ENCODE results near the gene ZCCHC24. TPM values are rescaled to one million over a fixed set of nuclear protein-coding genes. Genes with fewer than 3 reads are reported as not detected.

ZCCHC24 gene
- total and polyA plus RNA-seq, 8 donors, result 9.7 to 60.3 (median 34.3) TPM

DNA sequence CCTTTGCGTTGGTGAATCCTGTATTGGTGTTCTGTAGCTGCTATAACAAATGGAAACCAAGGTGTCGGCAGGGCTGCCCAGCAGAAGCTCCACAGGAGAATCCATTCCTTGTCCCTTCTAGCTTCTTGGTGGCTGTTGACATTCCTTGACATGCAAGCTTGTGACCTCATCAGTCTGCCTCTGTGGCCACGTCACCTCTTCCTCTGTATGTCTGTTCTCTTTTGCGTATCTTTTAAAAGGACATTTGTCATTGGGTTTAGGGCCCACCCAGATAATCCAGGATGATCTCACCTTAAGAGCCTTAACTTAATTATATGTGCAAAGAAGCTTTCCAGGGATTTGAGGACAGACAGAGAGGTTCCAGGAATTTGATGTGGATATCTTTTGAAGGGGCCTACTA lies 15.3 kb upstream of the ZCCHC24 start:
- DNase-seq, result no peak
- Histone ChIP-seq H3K27ac (no peak overlapping the region), H3K4me1 (no peaks in the 10 kb centered on the region), H3K4me3 (no peak overlapping the region), H3K36me3 (no peaks in the 10 kb centered on the region), H3K27me3 (no peaks in the 10 kb centered on the region), H3K9me3 (no peaks in the 10 kb centered on the region)
- intact Hi-C loops (cut with DNase I; ENCODE audit: low total_unique reads), result no loop called here
- TF ChIP-seq POLR2A (IDR thresholded peaks at IDR 0.05), result no peak
- TF ChIP-seq, protein P1, sequence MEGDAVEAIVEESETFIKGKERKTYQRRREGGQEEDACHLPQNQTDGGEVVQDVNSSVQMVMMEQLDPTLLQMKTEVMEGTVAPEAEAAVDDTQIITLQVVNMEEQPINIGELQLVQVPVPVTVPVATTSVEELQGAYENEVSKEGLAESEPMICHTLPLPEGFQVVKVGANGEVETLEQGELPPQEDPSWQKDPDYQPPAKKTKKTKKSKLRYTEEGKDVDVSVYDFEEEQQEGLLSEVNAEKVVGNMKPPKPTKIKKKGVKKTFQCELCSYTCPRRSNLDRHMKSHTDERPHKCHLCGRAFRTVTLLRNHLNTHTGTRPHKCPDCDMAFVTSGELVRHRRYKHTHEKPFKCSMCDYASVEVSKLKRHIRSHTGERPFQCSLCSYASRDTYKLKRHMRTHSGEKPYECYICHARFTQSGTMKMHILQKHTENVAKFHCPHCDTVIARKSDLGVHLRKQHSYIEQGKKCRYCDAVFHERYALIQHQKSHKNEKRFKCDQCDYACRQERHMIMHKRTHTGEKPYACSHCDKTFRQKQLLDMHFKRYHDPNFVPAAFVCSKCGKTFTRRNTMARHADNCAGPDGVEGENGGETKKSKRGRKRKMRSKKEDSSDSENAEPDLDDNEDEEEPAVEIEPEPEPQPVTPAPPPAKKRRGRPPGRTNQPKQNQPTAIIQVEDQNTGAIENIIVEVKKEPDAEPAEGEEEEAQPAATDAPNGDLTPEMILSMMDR (IDR thresholded peaks at IDR 0.05), result no peak
- TF ChIP-seq EP300 (IDR thresholded peaks at IDR 0.05), result no peak
- TF ChIP-seq POLR2AphosphoS5 (IDR thresholded peaks at IDR 0.05), result no peak
- WGBS, 5 donors, result 94 to 98% (median 98%) methylated on average over 4 of the region's 4 CpGs

DNA sequence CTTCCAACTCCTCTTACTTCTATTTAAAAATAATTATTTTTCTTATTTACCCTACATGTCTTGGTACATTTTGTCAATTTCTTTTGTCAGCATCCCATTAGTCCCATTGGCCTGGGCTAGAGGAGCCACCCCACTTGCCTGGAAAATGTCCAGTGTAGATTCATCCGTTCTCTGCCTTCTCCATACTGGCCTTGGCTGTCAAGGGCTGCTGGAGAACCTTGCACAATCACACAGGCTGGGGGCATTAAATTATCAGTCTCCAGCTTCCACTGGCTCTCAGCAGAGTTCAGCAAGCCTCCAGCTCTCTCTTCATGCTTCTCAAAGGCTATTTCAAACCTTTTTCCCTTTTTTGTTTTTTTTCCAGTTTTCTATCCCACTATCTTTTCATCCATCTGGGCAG lies 13.8 kb upstream of the ZCCHC24 start:
- Histone ChIP-seq H3K36me3 (no peaks in the 10 kb centered on the region), H3K27me3 (no peaks in the 10 kb centered on the region), H3K4me3 (no peak overlapping the region), H3K4me1 (peaks cover 0 to 7% (median 0%) of the 10 kb centered on the region in 4 donors), H3K27ac (no peak overlapping the region), H3K9me3 (no peaks in the 10 kb centered on the region)
- WGBS, 5 donors, result 58 to 77% (median 71%) methylated on average over 1 of the region's 1 CpG
- DNase-seq, result no peak
- intact Hi-C loops (cut with DNase I; ENCODE audit: low total_unique reads), result loop anchor here (5.0 kb wide), 1 partner anchor 67 kb away; no protein-coding TSS in a partner anchor
- TF ChIP-seq POLR2A (IDR thresholded peaks at IDR 0.05) (no peak), EP300 (IDR thresholded peaks at IDR 0.05) (no peak), POLR2AphosphoS5 (IDR thresholded peaks at IDR 0.05) (no peak)
- TF ChIP-seq, protein P1 (IDR thresholded peaks at IDR 0.05), result no peak

- Histone ChIP-seq H3K27me3 (no peaks in the 10 kb centered on the region), H3K9me3 (no peaks in the 10 kb centered on the region), H3K27ac (no peak overlapping the region), H3K36me3 (no peaks in the 10 kb centered on the region), H3K4me3 (no peak overlapping the region), H3K4me1 (peaks cover 0 to 14% (median 6%) of the 10 kb centered on the region in 4 donors)
- DNase-seq, result no peak
- TF ChIP-seq EP300 (IDR thresholded peaks at IDR 0.05), result no peak
- TF ChIP-seq POLR2AphosphoS5 (IDR thresholded peaks at IDR 0.05), result no peak
- TF ChIP-seq, protein P1 (IDR thresholded peaks at IDR 0.05), result no peak
- TF ChIP-seq POLR2A (IDR thresholded peaks at IDR 0.05), result no peak
- 89 to 96% (median 91%) methylated on average over 4 of the region's 4 CpGs for WGBS, 5 donors
- intact Hi-C loops (cut with DNase I; ENCODE audit: low total_unique reads), result loop anchor here (5.0 kb wide), 1 partner anchor 66 kb away; no protein-coding TSS in a partner anchor
Measured at GRCh38 chr10:79458483-79458882, 13.1 kb upstream of the ZCCHC24 start.

DNA sequence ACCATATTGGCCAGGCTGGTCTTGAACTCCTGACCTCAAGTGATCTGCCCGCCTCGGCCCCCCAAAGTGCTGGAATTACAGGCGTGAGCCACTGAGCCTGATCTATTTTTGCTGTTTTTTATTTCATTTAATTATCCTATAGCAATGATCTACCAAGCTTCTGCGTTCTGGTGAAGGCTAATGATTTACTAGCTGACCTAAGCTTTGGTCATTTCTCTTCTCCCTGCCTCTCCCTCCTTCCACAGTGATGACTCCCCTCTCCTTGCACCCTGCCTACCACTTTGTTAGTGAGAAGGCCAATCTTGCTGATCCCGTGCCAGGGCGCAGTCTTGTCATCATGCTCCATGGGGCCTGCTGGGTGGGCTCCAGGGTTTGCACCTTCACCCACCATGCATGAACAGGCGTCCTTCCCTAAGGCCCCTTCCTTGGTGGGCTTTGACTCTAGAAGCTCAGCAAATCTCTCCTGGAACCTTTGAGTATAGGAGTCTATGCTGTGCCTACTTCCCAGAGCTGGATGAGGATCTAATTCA lies 11.9 kb upstream of the ZCCHC24 start:
- intact Hi-C loops (cut with DNase I; ENCODE audit: low total_unique reads), result loop anchor here (5.0 kb wide), 1 partner anchor 65 kb away; no protein-coding TSS in a partner anchor
- H3K36me3 ChIP-seq, result no peaks in the 10 kb centered on the region
- no peak for DNase-seq
- WGBS, 5 donors, result 79 to 89% (median 86%) methylated on average over 7 of the region's 7 CpGs
- H3K9me3 ChIP-seq, result no peaks in the 10 kb centered on the region
- H3K27ac ChIP-seq, result no peak overlapping the region
- no peaks in the 10 kb centered on the region for H3K27me3 ChIP-seq
- peaks cover 0 to 19% (median 11%) of the 10 kb centered on the region in 4 donors for H3K4me1 ChIP-seq
- no peak overlapping the region for H3K4me3 ChIP-seq
- no peak for TF ChIP-seq EP300 (IDR thresholded peaks at IDR 0.05)
- TF ChIP-seq POLR2A (IDR thresholded peaks at IDR 0.05), result no peak
- TF ChIP-seq, protein P1 (IDR thresholded peaks at IDR 0.05), result no peak
- no peak for TF ChIP-seq POLR2AphosphoS5 (IDR thresholded peaks at IDR 0.05)

All from stomach (tissue), 9 donors.